HG03571 (cell line): ENCODE measurements around the gene KCNJ1.

Experiments used
- ATAC-seq: cut with Tn5 transposase; IDR thresholded peaks from one replicate; pipeline ENCODE4 v1.9.1; 2021; ENCODE audit not compliant: unreplicated experiment

Gene KCNJ1

GRCh38 chr11:128884054-128884453, 17.0 kb upstream of the KCNJ1 start:
- ATAC-seq: no peak

DNA sequence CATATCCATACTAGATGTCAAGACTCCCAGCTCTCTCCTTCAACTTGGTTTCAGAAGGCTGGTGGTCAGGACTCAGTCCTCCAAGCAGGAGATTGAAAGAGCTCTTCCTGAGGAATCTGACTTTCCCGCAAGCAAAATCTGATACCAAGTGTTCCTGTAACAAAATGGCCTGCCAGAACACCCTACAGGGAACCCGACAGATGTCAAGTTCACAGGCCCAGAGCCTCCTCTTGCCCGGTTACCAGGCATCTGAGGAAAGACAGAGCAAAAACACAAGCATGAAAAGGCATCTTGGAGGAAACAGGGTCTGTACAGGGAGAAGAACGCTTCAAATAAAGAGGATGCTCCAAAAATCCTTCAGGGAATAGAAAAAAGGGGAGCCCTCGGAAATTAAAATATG, 15.4 kb upstream of the KCNJ1 start:
- no peak for ATAC-seq

GRCh38 chr11:128881221-128881620, 14.1 kb upstream of the KCNJ1 start:
- ATAC-seq: no peak

DNA sequence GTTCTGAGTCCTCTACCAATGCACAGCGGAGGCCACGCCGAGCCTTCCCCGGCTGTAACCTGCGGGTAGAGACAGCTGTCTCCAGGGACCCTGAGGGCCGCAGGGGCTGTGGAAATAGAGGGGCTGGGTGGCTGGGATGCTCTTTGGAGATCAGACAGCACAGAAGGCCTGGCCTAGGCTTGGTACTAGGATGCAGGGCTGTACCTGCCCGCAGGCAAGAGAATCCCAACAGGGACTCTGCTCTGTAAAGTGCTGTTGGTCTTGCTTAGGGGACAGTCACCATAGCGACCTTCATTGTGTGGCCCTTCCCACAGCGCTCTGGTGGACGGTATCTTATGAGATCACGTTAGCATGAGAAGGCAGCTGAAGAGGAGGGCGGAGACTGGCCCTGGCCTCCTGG, 12.7 kb upstream of the KCNJ1 start:
- no peak for ATAC-seq

DNA sequence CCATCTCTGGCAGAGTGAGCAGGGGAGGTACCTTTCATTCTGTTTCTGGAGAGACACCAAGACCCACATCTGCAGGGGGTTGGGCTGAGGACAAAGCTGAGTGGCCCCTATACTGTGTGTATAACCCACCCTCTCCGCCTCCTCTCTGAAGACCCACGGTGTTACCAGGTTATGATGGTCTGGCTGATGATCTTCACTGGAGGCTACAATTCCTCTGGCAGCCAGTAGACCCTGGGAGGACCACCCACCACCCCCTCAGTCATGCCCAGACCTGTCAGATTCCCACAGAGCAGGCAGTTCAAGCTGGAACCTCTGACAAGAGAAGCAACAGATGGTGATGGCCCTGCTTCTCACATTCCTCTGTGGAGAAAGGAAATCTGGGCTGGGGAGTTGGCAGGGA, 11.4 kb upstream of the KCNJ1 start:
- no peak for ATAC-seq

DNA sequence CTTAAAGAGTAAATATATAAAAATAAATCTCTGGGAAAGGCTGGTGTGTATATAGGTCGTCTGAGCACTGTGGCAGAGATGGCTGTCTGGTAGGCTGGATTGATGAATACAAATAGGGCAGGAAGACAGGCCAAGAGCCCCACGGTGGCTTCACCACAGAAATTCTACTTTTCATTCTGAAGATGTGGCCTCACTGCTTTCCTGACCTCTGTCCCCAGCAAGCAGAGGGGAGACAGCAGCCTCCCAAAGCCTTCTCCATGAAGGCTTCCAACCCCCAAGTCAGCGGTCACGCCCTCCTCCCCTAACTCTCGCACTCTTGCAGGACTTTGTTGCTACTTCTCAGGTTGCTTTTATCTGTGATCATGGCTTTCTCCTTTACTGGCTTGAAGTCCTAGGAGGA, 10.6 kb upstream of the KCNJ1 start:
- ATAC-seq: no peak

DNA sequence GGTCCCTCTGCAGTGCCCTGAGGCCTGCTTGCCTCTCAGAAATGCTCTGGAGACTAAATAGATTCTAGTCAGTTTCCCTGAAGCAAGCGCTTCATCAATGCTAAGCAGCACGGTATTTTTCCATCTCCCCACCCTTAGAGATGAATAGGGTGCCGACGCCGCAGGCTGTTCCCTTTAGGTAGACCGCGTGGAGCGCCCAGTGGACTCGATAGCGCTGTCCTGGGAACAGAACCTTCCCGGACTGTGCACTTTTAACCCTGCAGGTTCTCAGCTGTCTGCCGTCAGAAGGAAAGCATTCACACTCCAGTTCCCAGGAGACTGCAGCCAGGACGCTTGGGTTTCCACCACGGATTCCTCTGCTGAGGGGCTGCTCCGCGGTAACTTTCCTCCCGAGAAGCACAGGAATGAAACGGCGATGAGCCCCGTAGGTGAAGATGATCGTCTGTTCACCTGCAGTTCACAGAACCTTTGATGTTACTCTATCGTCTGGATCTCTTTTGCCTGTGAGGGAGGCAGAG, 9.1 kb upstream of the KCNJ1 start:
- no peak for ATAC-seq

DNA sequence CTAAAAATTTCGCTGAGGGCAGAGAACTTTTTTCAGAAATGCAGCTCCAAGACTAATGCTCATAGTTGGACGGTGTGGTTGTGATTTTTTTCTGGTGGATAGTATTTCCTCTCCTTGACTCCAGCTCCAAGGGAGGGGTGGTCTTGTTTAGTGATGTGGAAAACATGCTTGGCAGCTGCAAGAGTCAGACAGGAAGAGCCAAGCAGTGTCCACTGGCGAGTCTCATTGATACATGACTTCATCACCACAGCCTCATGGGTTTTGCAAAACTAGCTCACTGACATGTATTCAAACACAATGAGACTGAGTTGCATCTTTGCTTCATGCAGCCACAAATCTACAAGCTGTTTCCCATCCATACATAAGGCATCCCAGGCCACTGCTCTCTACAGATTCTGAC, 7.3 kb upstream of the KCNJ1 start:
- ATAC-seq: no peak

GRCh38 chr11:128872594-128872993, 5.5 kb upstream of the KCNJ1 start:
- ATAC-seq: no peak

DNA sequence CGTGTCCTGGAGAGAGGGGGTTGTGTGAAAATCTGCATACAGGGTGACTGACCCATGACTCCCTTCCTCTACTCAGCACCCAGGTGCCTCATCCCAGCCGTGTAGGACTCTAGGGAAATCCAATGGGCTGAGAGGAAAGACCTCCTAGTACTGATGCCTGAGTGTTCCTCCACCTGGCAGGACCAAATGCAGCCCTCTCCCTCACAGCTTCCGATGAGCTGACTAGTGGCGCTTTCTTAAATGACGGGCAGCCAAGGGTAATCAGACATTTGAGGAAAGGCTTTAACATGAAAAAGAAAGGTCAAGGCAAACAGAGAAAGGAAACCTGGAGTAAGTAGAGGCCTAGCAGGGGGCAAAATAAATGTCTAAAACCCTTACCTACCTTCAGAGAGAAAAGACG, 5.0 kb upstream of the KCNJ1 start:
- no peak for ATAC-seq

DNA sequence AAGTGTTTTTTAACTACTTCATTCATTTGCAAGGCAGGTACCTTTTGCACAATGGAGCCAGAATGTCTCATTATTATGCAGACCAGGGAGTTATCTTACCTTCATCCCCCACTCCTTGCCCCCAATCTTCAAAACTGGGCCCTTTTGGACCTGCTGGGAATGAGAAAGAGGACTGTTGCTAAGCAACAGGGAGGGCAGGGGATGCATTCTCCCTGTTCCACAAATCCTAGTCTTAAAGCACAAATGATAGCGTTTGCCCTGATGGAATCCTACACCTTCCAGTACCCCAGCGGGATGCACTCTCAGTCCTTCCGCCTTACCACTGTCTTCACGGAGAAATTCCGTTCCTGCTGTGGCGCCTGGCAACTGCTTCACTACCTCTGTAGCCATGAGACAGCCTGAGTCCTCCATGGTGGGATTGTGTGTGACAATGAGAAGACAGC, 4.1 kb upstream of the KCNJ1 start:
- ATAC-seq: no peak

DNA sequence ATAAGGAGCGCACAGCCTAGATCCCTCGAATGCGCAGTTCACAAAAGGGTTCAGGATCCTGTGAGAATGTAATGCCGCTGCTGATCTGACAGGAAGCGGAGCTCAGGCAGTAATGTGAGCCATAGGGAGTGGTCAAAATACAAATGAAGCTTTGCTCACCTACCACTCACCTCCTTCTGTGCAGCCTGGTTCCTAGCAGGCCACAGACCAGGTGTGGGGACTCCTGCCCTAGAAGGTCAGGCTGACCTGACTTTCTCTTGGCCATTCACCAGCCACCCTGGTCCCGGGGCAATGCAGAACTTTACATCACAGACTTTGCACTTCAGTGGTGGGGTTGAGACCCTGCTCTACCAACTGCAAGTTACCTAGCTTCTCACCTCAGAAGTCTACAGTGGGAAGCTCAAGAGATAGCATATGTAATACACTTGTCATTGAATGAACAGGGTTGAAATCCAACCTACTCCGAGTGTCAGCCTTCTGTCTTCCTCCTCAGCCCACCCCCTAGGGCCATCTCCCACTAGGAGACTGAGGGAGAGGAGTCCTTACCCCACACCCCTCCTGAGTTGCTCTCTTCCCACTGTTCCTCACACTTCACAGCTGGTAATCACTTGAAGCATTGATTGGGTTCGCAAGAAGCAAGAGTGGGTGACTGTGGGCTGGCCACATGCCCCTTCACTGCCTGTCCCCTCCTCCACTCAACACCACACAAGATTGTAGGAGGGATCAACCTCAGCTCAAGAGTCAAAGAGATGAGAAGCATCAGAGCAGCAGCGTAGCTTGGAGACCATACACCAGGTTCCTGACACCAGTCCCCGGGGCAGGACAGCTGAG, 2.0 kb upstream of the KCNJ1 start:
- ATAC-seq: no peak

DNA sequence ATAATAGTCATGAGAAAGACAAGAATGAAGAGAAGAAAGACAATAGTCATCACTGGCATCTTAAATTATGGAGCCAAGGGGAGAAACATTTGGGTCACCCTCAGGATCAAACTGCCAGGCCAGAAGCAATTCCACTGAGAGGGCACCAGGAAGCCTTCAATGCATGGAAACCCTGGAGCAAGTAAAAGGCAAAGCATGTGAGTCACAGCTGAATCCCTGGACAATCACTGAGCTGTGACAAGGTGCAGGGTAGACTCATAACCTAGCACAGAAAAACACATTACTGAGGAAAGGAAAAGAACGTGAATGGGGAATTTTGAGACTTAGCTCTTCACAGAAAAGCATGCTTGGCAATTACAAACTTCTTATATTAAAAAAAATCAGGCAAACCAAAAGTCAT, 1.6 kb downstream of the KCNJ1 start:
- no peak for ATAC-seq

GRCh38 chr11:128862908-128863660, 4.0 kb downstream of the KCNJ1 start:
- no peak for ATAC-seq

GRCh38 chr11:128862406-128862805, 4.7 kb downstream of the KCNJ1 start:
- ATAC-seq: no peak

GRCh38 chr11:128860571-128861361, 6.3 kb downstream of the KCNJ1 start:
- ATAC-seq: no peak

- peak; percentile 89 for ATAC-seq
These were observed 7.3 kb downstream of the KCNJ1 start for GRCh38 chr11:128859563-128860441.

GRCh38 chr11:128857341-128857740, 9.8 kb downstream of the KCNJ1 start:
- no peak for ATAC-seq

- ATAC-seq: no peak
These were observed 10.9 kb downstream of the KCNJ1 start for GRCh38 chr11:128856241-128856640.

DNA sequence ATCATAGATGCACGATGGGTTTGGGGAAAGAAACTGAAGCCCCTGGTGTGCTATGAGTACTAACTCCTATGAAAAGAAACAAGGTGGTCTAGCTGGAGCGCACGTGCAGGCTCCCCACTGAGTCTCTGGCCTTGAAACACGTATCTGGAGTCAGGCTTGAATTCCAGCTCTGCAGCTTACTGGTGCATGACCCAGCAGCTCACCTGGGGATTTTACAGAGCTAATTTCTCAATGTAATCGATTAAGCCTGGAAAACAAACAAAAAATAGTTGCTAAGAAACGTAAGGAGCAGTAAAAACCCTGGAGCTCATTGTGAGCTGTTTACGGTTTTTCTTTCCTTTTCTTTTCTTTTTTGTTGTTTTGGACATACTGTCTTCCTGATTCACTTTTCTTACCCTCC, 12.3 kb downstream of the KCNJ1 start:
- ATAC-seq: no peak
